Panc1 (cell line): Measurements from ENCODE around the gene TSPAN16. TPM values are rescaled to one million over a fixed set of nuclear protein-coding genes. Genes with fewer than 3 reads are reported as not detected.

Source experiments
- ATAC-seq: fragments of 200-7000 bp; cut with Tn5 transposase; 2 replicates; pipeline ENCODE4 v1.9.1; 2020; ENCODE audit warnings: mild to moderate bottlenecking, moderate library complexity
- BruUV-seq: library from RNA; stranded (reverse); fragments of 400-500 nt; replicated peaks from 2 replicates; lab custom pipeline; 2021; lab: Mats Ljungman, UMichigan
- CTCF ChIA-PET: fragments of 300-600 bp; sonication (Branson Sonifier 250); formaldehyde crosslinking; loops from one replicate; lab custom pipeline; 2022; ENCODE audit warnings: antibody characterized with exemption; lab: Charles Lee
- POLR2A ChIA-PET: fragments of 300-600 bp; sonication (Branson Sonifier 250); formaldehyde crosslinking; loops from one replicate; lab custom pipeline; 2022; ENCODE audit warnings: antibody characterized with exemption; lab: Charles Lee
- DNase-seq: peaks from one replicate; pipeline ENCODE4 v3.0.0-alpha.2; 2010; ENCODE audit warnings: low read depth, low spot score
- H3K27ac ChIP-seq: 2 replicates; pipeline ENCODE4 v1.5.1; 2011; ENCODE audit warnings: mild to moderate bottlenecking, low read length, inconsistent platforms
- H3K27me3 ChIP-seq: fragments of 200-500 bp; sonication (Bioruptor generic); 2 replicates; pipeline ENCODE4 v1.6.0; 2014; ENCODE audit warnings: low read length, inconsistent platforms; ENCODE audit not compliant: control insufficient read depth, insufficient read depth
- H3K36me3 ChIP-seq: fragments of 200-500 bp; sonication (Bioruptor generic); 2 replicates; pipeline ENCODE4 v1.5.1; 2014; ENCODE audit warnings: inconsistent platforms, mild to moderate bottlenecking, low read length, moderate library complexity; ENCODE audit not compliant: control insufficient read depth, insufficient read depth
- H3K4me1 ChIP-seq: 2 replicates; pipeline ENCODE4 v1.5.1; 2011; ENCODE audit warnings: inconsistent platforms, mild to moderate bottlenecking, low read length, moderate library complexity; ENCODE audit not compliant: control insufficient read depth, insufficient read depth
- H3K4me3 ChIP-seq, 2 experiments: 2 replicates each; pipeline ENCODE4 v1.5.1; 2011 to 2012; ENCODE audit warnings: low read depth in 2 of 2, low read length in 2 of 2, mild to moderate bottlenecking in 2 of 2, inconsistent platforms in 1 of 2, moderate library complexity in 1 of 2
- H3K9me3 ChIP-seq: fragments of 200-500 bp; sonication (Bioruptor generic); 2 replicates; pipeline ENCODE4 v1.5.1; 2014; ENCODE audit warnings: low read depth, mild to moderate bottlenecking, inconsistent platforms, low read length, moderate library complexity; ENCODE audit not compliant: control insufficient read depth, insufficient read depth
- CTCF ChIP-seq: fragments of 450-650 bp; IDR thresholded peaks from 2 replicates; pipeline ENCODE4 v1.5.1; 2017; ENCODE audit warnings: mild to moderate bottlenecking
- POLR2AphosphoS5 ChIP-seq: IDR thresholded peaks from 2 replicates; pipeline ENCODE4 v1.6.1; 2012; ENCODE audit warnings: mild to moderate bottlenecking, low read depth, low read length, moderate library complexity
- REST ChIP-seq, 2 experiments: IDR thresholded peaks; 2 replicates each; pipeline ENCODE4 v1.6.1; 2011 to 2012; ENCODE audit warnings: low read depth in 2 of 2, control low read depth in 1 of 2, low read length in 1 of 2, mild to moderate bottlenecking in 1 of 2, moderate library complexity in 1 of 2; ENCODE audit not compliant: insufficient read depth in 1 of 2
- SIN3A ChIP-seq: IDR thresholded peaks from 2 replicates; pipeline ENCODE4 v1.6.1; 2012; ENCODE audit warnings: low read depth, mild to moderate bottlenecking, low read length, moderate library complexity, borderline replicate concordance; ENCODE audit not compliant: insufficient read depth
- TCF7L2 ChIP-seq: IDR thresholded peaks from 2 replicates; pipeline ENCODE4 v1.6.1; 2011; ENCODE audit warnings: mild to moderate bottlenecking, low read depth, low read length, inconsistent platforms
- in situ Hi-C: cut with HindIII; loops from 2 replicates; pipeline ENCODE4 v1.10.0; 2016; ENCODE audit warnings: low sequenced_read_pairs, low pct_unique_long_range_greater_than_20kb
- intact Hi-C: fragments of 100-400 bp; cut with micrococcal nuclease; formaldehyde crosslinking; loops from one replicate; pipeline ENCODE4 v1.10.0; 2022; ENCODE audit not compliant: unreplicated experiment
- total RNA-seq: library from RNA; stranded (reverse); gene quantifications from one replicate; pipeline ENCODE4 v1.2.1, GENCODE V29; 2021; ENCODE audit not compliant: unreplicated experiment

The TSPAN16 gene
- total RNA-seq, 1 experiment from 2014 or later: not detected

DNA sequence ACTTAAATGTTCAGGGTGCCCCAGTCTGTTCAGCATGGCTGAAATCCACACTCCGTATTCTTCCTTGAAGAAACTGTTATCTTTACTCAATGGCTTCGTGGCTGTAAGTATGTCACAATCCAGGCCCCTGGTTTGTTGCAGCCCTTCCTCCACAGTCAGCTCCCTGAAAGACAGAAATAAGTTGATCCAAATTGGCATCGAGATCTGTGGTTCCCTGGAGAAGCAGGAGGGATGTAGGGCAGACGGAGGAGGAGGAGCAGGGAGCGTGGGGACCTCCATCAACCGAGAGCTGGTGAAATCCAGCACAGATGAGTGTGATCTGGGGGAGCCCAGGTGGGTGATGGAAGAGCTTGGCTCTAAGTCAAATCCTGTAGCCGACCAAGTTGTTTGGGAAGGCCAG is 304 bp downstream of the TSPAN16 start:
- Histone ChIP-seq H3K27ac (no peak overlapping the region), H3K9me3 (no peaks in the 10 kb centered on the region), H3K4me3 (no peak overlapping the region), H3K27me3 (no peaks in the 10 kb centered on the region), H3K4me1 (no peaks in the 10 kb centered on the region; the same call in 1 of the 2 replicates), H3K36me3 (no peaks in the 10 kb centered on the region)
- no peak for ATAC-seq
- POLR2A ChIA-PET: interaction anchor here (0.7 kb wide), 1 partner anchor 119 kb away, joined by 6 read pairs; no protein-coding TSS in a partner anchor
- BruUV-seq: no TSS peak
- no peak for DNase-seq
- in situ Hi-C loops: no loop called here
- CTCF ChIA-PET: no interaction called here
- TF ChIP-seq POLR2AphosphoS5 (no peak), CTCF (no peak), REST (IDR thresholded peaks at IDR 0.05; ENCODE audit: insufficient read depth in 1 of 2, low read depth in 2 of 2, low read length in 1 of 2) (no peak), SIN3A (no peak), TCF7L2 (no peak)
- intact Hi-C loops: no loop called here

DNA sequence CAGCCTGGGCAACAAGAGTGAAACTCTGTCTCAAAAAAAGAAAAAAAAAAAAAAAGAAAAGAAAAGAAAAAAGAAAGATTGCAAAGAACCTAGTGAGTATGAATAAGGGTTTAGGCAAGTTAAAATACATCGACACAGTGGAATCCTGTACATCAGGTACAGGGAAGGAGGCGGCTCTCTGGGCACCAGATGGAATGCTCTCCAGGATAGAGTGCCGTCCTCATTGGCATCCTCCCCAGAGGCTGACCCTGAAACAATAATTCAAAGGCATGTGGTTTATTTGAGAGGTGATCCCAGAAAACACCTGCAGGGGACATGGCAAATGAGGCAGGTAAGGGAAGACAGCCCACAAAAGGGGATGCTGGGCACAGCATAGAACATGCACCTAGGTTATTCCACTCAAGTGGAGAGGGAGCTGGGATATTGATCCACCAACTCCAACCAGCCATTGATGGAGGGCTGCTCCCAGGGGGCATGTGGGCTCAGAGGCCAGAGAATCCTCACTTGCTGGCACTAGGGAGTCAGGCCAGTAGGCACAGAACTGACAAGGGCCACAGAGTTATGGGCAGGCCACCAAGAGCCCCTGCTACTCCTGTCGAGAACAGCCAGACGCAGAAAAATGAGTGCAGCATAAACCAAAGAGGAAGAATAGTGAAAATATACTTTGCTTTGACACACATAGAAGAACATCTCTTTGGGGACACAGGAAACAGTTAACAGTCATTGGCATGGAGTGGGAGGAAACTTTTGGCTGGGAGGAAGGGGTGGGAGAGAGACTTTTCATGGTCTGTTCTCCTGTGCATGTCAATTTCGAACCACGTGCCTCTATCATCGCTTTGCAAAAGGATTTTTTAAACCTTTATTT is 4.2 kb downstream of the TSPAN16 start:
- Histone ChIP-seq H3K27ac (no peak overlapping the region), H3K4me1 (no peaks in the 10 kb centered on the region), H3K27me3 (no peaks in the 10 kb centered on the region), H3K36me3 (no peaks in the 10 kb centered on the region), H3K9me3 (no peaks in the 10 kb centered on the region), H3K4me3 (no peak overlapping the region)
- BruUV-seq: no TSS peak
- intact Hi-C loops: no loop called here
- CTCF ChIA-PET: no interaction called here
- ATAC-seq: no peak
- in situ Hi-C loops: loop anchor here (25.0 kb wide), 1 partner anchor 262 kb away; the partner anchor contains the start of gene ELOF1
- POLR2A ChIA-PET: no interaction called here
- TF ChIP-seq REST (IDR thresholded peaks at IDR 0.05; ENCODE audit: insufficient read depth in 1 of 2, low read depth in 2 of 2, low read length in 1 of 2) (no peak), POLR2AphosphoS5 (no peak), CTCF (no peak), SIN3A (no peak), TCF7L2 (no peak)
- DNase-seq: no peak
